Stimulated activated CD4-positive, alpha-beta T cell treated with anti-CD3 and anti-CD28 coated beads, Interleukin-1b, Interleukin-23, amount 100 ng/mL, for 48 hours (primary cell): ENCODE data around the gene HDAC4.

Experiments
- DNase-seq: peaks from one replicate; pipeline ENCODE4 v3.0.0-alpha.2; 2020

HDAC4 gene

GRCh38 chr2:239111401-239112100, 289.3 kb downstream of the HDAC4 start:
- DNase-seq, result no peak

- no peak for DNase-seq
Measured at GRCh38 chr2:239110595-239111048, 290.2 kb downstream of the HDAC4 start.

- no peak for DNase-seq
Measured at GRCh38 chr2:239109928-239110545, 290.8 kb downstream of the HDAC4 start.

DNA sequence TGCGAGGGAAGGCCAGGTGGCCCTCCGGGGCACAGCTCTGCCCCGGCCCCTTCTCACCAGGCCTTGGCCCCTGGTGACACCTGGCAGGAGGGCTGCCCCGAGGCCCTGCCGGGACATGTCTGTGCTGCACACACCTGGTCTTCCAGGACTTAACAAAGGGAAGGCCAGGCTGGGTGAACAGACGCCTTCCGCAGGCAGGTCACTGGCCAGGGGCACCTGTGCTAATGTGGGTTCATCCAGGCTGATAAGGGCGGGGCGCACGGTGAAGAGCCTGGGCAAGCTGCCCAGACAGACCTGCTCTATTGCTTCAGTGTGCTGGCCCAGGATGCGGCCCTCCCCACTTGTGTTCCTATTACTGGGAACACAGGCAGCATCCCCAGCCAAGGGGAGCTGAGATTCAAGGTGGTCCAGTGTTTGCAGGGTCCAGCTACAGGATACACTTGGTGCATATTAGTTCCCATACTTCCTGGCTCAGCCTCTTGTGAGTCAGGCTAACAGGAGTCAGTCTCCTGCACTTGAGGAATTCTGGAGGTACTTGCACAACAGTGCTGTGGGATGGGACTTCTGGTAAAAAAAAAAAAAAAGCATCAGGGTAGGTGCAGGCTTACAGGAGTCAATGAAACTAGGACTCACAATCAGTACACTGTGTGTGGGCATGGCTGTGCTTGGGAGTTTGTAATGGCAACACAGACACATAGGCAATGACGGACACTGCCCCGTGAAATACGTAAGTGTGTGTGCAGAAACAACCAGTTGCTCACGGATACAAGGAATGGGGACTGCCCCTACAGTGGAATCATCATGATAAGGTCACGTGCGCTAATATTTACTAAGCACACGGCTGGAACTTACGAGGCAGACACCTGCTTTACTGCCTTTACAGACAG, 291.5 kb downstream of the HDAC4 start:
- DNase-seq, result no peak

GRCh38 chr2:239108459-239108858, 292.4 kb downstream of the HDAC4 start:
- no peak for DNase-seq

- DNase-seq, result no peak
Measured at GRCh38 chr2:239107936-239108335, 292.9 kb downstream of the HDAC4 start.

DNA sequence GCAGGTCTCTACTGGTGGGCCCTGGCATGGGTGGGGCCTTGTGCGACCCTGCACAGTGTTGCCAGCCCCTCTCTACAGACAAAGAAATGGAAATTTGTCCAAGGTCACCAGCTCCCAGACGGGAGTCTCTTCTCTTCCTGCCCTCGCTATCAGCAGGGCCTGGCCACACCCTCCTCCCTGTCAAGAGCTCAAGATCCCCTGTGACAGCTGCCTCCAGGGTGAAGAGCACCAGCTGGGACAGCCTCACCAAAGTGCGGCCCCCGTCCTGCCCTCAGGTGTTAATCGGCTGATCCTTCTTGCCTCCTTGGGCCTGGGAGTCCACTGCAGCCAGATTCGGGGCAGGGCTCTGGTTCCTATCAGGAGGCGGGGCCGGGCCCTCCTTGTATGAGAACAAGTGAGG, 293.9 kb downstream of the HDAC4 start:
- DNase-seq, result no peak

- DNase-seq, result no peak
Measured at GRCh38 chr2:239106314-239106908, 294.4 kb downstream of the HDAC4 start.

- DNase-seq, result no peak
Measured at GRCh38 chr2:239105234-239105633, 295.6 kb downstream of the HDAC4 start.

GRCh38 chr2:239104800-239105199, 296.0 kb downstream of the HDAC4 start:
- no peak for DNase-seq

DNA sequence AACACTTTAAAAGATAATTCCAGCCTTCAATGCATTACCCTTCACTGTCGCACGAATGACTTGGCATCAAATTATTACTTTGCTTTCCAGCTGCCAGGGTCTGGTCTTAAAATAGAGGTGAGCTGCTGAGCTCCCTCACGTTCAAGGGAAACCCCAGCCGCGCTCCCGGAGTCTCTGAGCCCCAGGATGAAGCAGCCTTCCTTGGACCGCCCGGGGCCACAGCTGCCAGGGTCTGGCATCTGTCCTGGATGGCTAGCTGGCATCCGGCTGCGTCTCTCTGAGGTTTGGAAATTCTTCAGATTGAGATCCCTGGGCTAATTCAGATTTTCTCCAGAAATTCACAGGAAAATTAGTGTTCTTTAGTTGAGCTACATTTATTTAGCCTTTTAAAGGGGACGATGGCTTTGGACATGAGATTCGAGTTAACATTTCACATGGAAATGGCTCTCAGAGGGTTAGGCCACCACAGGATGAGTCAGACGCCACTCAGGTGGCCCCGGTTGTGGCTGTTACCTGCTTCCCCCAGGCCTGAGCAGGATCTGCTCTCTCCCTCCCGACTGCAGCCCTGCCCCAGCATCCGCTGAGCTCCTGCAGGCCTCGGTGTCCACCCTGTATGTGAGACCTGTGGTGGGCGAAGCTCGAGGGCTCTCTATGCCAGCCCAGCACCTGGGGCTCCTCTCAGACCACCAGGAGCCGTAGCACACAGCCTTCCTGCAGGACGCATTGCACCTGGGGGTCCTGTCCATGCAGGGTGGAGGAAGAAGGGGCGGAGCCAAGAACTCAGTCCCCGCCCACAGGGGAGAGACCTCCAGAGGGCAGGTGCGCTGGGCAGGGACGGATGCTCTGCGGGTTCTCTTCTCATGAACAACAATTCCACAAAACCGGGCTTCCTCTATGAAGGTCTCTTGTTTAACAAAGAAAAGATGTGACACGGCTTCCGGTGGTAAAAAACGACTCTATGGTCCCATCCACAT, 297.4 kb downstream of the HDAC4 start:
- DNase-seq, result no peak

DNA sequence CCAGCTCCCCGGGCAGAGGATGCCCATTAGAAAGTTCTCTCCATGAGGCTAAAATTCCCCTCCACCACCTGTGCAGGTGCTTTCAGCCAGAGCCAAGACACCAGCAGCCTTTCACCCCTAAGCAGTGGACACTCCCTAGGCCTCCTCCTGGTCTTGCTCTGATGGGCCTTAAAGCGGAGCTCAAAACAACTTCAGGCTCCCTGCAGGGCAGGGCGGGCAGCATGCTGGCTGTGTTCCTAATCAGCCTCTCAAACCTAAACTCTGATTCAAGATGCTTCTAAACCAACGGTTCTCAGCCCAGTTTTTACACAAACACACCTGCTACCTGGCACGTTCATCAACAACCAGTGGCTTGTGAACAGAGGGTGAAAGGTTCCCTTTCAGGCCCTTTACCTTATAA, 298.6 kb downstream of the HDAC4 start:
- DNase-seq, result no peak

DNA sequence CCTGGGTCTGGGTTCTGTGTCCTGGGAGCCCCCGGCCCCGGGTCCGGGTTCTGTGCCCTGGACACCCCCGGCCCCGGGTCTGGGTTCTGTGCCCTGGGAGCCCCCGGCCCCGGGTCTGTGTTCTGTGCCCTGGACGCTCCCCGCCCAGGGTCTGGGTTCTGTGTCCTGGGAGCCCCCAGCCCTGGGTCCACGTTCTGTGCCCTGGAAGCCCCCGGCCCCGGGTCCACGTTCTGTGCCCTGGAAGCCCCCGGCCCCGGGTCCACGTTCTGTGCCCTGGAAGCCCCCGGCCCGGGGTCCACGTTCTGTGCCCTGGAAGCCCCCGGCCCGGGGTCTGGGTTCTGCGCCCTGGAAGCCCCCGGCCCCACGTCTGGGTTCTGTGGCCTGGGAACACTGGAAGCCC, 299.0 kb downstream of the HDAC4 start:
- no peak for DNase-seq

GRCh38 chr2:239101071-239101470, 299.7 kb downstream of the HDAC4 start:
- DNase-seq, result no peak

DNA sequence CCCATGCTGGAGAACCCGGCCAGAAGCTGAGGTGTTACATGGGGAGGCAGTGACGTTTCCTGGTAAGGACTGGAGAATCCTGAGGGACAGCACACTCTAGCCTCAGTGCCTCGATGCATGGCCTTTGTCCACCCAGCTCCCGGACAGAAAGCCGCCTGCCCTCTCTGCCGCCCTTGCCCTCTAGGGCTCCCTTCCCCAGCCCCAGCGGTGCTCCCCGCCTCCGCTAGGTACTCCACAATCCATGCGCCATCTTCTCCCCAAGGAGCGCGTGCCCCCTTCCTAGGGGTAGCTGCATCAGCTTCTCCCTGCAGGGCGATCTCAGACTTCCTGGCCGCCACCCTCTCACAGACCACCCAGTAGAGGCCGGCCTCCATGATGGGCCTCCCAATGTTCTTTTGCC, 301.3 kb downstream of the HDAC4 start:
- DNase-seq, result no peak

- no peak for DNase-seq
Measured at GRCh38 chr2:239098288-239098970, 302.4 kb downstream of the HDAC4 start.

GRCh38 chr2:239097428-239097696, 303.5 kb downstream of the HDAC4 start:
- DNase-seq, result no peak

- no peak for DNase-seq
Measured at GRCh38 chr2:239096676-239097427, 304.0 kb downstream of the HDAC4 start.

- DNase-seq, result no peak
Measured at GRCh38 chr2:239095460-239096081, 305.2 kb downstream of the HDAC4 start.

- DNase-seq, result no peak
Measured at GRCh38 chr2:239094867-239095266, 306.0 kb downstream of the HDAC4 start.

DNA sequence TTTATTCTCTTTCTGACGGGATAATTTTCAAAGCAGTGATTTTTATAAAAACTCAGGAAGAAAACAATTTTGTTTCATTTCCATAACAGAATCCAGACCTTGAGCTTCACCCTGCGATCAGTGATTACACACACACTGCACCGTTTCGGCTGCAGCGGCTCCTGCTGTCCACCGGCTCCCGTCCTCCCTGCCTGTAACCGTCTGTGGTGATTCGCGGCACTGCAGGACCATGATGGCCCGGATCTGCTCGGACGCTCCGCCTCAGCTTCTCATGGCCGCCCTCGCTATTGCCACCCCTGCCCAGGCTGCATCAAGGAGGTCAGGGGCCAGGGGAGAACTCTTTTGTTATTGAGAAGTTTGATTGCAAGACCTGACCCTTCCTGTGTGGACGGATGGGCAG, 306.9 kb downstream of the HDAC4 start:
- DNase-seq, result no peak
